Upper lobe of left lung (tissue), 4 donors: ENCODE measurements around the gene C12orf75.

ENCODE experiments used
- POLR2A ChIP-seq, 4 donors: fragments of 450-650 bp; IDR thresholded peaks; one replicate each; pipeline ENCODE4 v1.5.1; 2016 to 2017; ENCODE audit warnings: antibody characterized with exemption in 4 of 4, mild to moderate bottlenecking in 2 of 4
- POLR2AphosphoS5 ChIP-seq, 2 donors: sonication (generic); formaldehyde crosslinking; IDR thresholded peaks; one replicate each; pipeline ENCODE4 v1.5.1; 2017; ENCODE audit warnings: antibody characterized with exemption in 2 of 2
- TF ChIP-seq, protein P1 (sequence below), 6 experiments: fragments of 450-650 bp in 4 of 6; fragments of 200-600 bp in 2 of 6; sonication (generic) in 2 of 6; IDR thresholded peaks; one replicate each; pipeline ENCODE4 v1.5.1; 2016 to 2019; ENCODE audit warnings: antibody characterized with exemption in 6 of 6

- TF ChIP-seq POLR2AphosphoS5 (IDR thresholded peaks at IDR 0.05), result no peak
- TF ChIP-seq, protein P1, sequence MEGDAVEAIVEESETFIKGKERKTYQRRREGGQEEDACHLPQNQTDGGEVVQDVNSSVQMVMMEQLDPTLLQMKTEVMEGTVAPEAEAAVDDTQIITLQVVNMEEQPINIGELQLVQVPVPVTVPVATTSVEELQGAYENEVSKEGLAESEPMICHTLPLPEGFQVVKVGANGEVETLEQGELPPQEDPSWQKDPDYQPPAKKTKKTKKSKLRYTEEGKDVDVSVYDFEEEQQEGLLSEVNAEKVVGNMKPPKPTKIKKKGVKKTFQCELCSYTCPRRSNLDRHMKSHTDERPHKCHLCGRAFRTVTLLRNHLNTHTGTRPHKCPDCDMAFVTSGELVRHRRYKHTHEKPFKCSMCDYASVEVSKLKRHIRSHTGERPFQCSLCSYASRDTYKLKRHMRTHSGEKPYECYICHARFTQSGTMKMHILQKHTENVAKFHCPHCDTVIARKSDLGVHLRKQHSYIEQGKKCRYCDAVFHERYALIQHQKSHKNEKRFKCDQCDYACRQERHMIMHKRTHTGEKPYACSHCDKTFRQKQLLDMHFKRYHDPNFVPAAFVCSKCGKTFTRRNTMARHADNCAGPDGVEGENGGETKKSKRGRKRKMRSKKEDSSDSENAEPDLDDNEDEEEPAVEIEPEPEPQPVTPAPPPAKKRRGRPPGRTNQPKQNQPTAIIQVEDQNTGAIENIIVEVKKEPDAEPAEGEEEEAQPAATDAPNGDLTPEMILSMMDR (IDR thresholded peaks at IDR 0.05), result no peak
- TF ChIP-seq POLR2A (IDR thresholded peaks at IDR 0.05), result no peak
Observed at GRCh38 chr12:105406497-105406896, 76.0 kb downstream of the C12orf75 start.
